VCaP (cell line): ENCODE measurements around the gene C1orf174.

Experiments used
- H3K27ac ChIP-seq: fragments of 450-650 bp; 2 replicates; pipeline ENCODE4 v1.5.1; 2017
- TF ChIP-seq, protein P1 (sequence below): fragments of 450-650 bp; conservative IDR thresholded peaks from 2 replicates; pipeline ENCODE4 v1.5.1; 2017; ENCODE audit warnings: mild to moderate bottlenecking, moderate library complexity

The C1orf174 gene

DNA sequence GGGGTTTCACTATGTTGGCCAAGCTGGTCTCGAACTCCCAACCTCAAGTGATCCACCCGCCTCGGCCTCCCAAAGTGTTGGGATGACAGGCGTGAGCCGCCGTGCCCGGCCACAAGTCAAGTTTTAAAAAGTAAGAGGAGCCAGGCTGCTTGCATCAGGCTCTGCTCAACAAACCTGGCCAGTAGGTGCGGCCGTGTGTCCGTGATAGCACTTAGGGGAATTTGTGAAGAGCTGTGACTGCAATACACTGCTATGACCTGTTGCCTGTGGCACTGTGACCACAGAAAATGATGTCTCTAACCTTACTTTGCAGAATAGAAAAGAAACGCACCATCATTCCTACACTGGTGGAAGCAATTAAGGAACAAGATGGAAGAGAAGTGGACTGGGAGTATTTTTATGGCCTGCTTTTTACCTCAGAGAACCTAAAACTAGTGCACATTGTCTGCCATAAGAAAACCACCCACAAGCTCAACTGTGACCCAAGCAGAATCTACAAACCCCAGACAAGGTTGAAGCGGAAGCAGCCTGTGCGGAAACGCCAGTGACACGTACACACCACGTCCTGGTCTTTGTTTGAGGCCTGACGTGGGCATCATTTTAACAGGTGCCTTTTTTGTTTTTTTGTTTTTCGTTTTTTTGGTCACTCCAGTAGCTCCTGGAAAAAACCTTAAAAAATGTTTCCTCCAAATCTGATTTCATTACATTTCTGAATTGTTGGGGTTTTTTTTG lies 16.7 kb downstream of the C1orf174 start:
- no peak overlapping the region for H3K27ac ChIP-seq
- TF ChIP-seq, protein P1, sequence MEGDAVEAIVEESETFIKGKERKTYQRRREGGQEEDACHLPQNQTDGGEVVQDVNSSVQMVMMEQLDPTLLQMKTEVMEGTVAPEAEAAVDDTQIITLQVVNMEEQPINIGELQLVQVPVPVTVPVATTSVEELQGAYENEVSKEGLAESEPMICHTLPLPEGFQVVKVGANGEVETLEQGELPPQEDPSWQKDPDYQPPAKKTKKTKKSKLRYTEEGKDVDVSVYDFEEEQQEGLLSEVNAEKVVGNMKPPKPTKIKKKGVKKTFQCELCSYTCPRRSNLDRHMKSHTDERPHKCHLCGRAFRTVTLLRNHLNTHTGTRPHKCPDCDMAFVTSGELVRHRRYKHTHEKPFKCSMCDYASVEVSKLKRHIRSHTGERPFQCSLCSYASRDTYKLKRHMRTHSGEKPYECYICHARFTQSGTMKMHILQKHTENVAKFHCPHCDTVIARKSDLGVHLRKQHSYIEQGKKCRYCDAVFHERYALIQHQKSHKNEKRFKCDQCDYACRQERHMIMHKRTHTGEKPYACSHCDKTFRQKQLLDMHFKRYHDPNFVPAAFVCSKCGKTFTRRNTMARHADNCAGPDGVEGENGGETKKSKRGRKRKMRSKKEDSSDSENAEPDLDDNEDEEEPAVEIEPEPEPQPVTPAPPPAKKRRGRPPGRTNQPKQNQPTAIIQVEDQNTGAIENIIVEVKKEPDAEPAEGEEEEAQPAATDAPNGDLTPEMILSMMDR, result no peak

DNA sequence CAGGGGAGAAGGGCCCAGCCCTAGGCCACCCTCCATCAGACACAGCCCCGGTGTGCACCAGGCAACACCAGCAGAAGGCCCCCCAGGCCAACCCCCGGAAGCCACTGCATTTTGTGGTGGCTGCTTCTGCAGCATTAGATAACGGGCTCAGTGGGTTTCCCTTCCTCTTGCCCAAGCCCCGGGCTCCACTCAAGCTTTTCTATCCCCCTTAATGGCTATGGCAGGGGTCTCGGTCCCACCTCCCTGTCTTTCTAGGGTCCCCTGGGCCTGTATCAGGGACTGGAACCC lies 18.9 kb downstream of the C1orf174 start:
- TF ChIP-seq, protein P1, result no peak
- H3K27ac ChIP-seq, result no peak overlapping the region

DNA sequence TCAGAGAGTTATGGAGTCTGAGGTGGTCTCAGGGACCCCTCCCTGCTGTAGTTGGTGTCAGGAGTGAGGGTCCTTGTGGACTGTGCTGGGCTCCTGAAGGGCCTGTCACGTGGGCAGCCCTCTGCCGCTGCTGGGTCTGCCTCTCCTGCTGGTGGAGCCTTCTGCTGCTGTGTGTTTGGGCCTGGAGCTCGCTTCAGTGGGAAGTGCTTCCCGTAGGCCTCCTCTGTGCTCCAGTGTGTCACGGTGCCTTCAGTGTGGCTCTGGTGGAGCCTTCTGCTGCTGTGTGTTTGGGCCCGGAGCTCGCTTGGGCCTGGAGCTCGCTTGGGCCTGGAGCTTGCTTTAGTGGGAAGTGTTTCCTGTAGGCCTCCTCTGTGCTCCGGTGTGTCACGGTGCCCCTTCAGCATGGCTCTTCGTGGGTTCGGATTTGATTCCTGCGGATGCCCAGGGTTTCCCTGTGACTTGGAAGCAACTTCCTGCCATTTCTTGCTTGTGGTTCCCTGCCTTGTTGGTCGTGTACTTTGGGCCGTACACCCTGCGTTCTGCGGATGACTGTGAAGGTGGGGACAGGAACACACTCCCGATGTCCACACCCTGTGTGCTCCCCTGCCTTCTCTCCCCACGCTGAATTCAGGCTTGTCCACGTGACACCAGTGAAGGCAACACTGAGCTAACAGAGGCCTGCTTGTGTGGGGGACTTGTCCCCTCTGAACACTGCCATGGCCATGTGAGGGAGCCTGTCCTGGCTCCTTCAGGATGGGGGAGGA lies 19.5 kb downstream of the C1orf174 start:
- no peak overlapping the region for H3K27ac ChIP-seq
- TF ChIP-seq, protein P1, result no peak

DNA sequence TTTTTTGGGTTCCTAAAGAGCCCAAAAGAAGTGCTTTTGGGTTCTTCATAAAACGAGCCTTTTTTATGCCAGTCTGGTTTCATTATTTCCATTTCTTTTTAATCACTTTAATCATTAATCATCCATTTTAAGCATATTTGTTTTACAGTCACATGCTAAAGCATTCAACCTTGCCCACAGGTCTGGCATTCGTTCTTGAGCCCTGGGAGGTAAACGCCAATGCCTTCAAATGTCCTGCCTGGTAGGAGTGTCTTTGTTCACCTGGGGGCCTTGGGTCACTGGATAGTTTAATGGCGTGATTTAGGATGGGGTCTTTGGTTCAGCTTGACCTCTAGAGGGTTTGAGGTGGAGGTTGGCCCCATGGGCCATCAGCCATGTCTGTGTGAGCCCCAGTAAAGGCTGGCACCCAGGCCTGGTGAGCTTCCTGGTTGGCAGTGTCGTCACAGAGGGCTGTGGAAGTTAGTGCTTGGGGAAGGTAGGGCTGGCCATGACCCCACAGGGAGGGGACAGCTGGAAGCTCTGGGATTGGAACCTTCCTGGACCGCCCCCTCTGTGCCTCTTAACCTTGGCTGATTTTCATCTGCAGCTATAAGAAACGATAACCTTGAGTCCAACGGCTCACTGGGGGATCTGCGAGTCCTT lies 20.2 kb downstream of the C1orf174 start:
- TF ChIP-seq, protein P1, result no peak
- no peak overlapping the region for H3K27ac ChIP-seq

DNA sequence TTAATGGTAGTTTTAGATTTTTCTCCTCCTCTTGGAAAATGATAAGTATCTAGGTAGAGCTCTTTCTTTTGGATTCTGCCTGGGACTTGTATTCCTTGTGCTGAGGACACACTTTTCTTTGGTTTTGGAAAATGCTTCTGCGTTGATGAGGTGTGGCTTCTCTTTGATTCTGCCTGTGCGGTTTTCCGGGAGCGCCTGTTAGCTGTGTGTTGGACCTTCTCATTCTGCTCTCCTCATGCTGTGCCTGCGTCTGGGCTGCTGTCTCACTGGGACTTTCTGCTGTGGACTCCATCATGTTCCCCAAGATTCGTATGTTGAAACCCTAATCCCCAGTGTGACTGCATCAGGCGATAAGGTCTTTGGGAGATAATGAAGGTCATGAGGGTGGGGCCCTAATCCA lies 21.0 kb downstream of the C1orf174 start:
- TF ChIP-seq, protein P1, result no peak
- no peak overlapping the region for H3K27ac ChIP-seq

DNA sequence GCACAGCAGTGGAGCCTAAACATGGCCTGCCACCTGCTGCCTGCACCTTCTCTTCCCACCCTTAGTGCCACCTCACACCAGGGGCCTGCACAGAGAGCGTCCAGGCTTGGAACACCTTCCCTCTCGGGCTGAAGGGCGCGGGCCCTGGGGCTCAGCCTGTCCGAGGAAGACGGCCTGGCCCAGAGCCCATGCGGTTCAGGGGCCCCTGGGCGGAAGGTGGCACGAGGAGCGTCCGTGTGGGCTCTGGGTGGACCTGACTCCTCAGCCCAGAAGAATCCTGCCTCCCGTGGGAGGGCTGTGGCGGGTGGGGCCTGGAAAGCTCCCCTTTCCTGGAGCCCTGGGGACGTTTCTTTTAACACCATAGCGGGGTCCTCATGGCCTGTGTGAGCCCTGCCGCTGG lies 23.4 kb downstream of the C1orf174 start:
- TF ChIP-seq, protein P1, result no peak
- no peak overlapping the region for H3K27ac ChIP-seq

DNA sequence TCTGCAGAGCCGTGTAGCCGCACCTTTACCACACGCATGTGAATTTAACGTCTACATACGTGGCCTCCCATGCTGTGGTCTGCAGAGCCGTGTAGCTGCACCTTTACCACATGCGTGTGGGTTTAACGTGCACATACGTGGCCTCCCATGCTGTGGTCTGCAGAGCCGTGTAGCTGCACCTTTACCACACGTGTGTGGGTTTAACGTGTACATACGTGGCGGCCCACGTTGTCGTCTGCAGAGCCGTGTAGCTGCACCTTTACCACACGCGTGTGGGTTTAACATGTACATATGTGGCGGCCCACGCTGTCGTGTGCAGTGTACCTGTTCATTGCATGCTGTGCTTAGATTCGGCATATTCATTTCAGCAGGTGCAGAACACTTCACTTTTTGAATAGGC lies 25.3 kb downstream of the C1orf174 start:
- TF ChIP-seq, protein P1, result no peak
- no peak overlapping the region for H3K27ac ChIP-seq
